IMR-90 (cell line): ENCODE measurements around the gene CCNK. TPM values are rescaled to one million over a fixed set of nuclear protein-coding genes. Genes with fewer than 3 reads are reported as not detected.
A peak's percentile ranks its signal among the peaks of the same experiment; 100 is the strongest.

ENCODE experiments used
- ATAC-seq: fragments of 200-7000 bp; cut with Tn5 transposase; 2 replicates; pipeline ENCODE4 v1.9.1; 2020; ENCODE audit warnings: low read depth, mild to moderate bottlenecking, moderate library complexity
- BruUV-seq: library from RNA; stranded (reverse); fragments of 400-500 nt; replicated peaks from 2 replicates; lab custom pipeline; 2021; lab: Mats Ljungman, UMichigan
- CTCF ChIA-PET: fragments of 300-600 bp; formaldehyde crosslinking; extraction: SDS; loops from one replicate; lab custom pipeline; 2021; ENCODE audit warnings: antibody characterized with exemption; lab: Yijun Ruan, JAX
- POLR2A ChIA-PET: fragments of 300-600 bp; sonication (Branson Sonifier 250); formaldehyde crosslinking; loops from one replicate; lab custom pipeline; 2022; ENCODE audit warnings: antibody characterized with exemption; ENCODE audit not compliant: unreplicated experiment; lab: Charles Lee
- DNase-seq: peaks from one replicate; pipeline ENCODE4 v3.0.0; 2013
- H2AFZ ChIP-seq: replicated peaks from 2 replicates; pipeline ENCODE3; 2013; ENCODE audit warnings: low read length, mild to moderate bottlenecking; ENCODE audit not compliant: poor library complexity
- H2AK5ac ChIP-seq: 2 replicates; pipeline ENCODE4 v1.6.1; 2013; ENCODE audit warnings: low read depth, low read length, inconsistent platforms
- H2AK9ac ChIP-seq: replicated peaks from 2 replicates; pipeline ENCODE3; 2013; ENCODE audit warnings: mild to moderate bottlenecking, low read depth, low read length, moderate library complexity; ENCODE audit not compliant: poor library complexity
- H2BK120ac ChIP-seq: 2 replicates; pipeline ENCODE4 v1.6.1; 2013; ENCODE audit warnings: low read depth, low read length, inconsistent platforms
- H2BK15ac ChIP-seq: 3 replicates; pipeline ENCODE4 v1.6.1; 2013; ENCODE audit warnings: low read depth, low read length, inconsistent platforms
- H2BK20ac ChIP-seq: 2 replicates; pipeline ENCODE4 v1.6.1; 2013; ENCODE audit warnings: low read depth, mild to moderate bottlenecking, inconsistent platforms, low read length, moderate library complexity
- H2BK5ac ChIP-seq: 2 replicates; pipeline ENCODE4 v1.6.1; 2013; ENCODE audit warnings: mild to moderate bottlenecking, low read depth, low read length, inconsistent platforms; ENCODE audit not compliant: poor library complexity, severe bottlenecking
- H3K14ac ChIP-seq: replicated peaks from 2 replicates; pipeline ENCODE4 v1.6.1; 2013; ENCODE audit warnings: low read depth, low read length, inconsistent platforms
- H3K18ac ChIP-seq: 2 replicates; pipeline ENCODE4 v1.6.1; 2013; ENCODE audit warnings: low read depth, low read length, control low read depth
- H3K23ac ChIP-seq: 2 replicates; pipeline ENCODE4 v1.6.1; 2013; ENCODE audit warnings: low read depth, low read length, inconsistent platforms
- H3K27ac ChIP-seq: 2 replicates; pipeline ENCODE4 v1.5.1; 2013; ENCODE audit warnings: mild to moderate bottlenecking, control low read depth, low read length; ENCODE audit not compliant: insufficient read depth
- H3K27me3 ChIP-seq: 2 replicates; pipeline ENCODE4 v1.6.1; 2013; ENCODE audit warnings: low read length; ENCODE audit not compliant: control insufficient read depth, insufficient read depth
- H3K36me3 ChIP-seq: 2 replicates; pipeline ENCODE4 v1.6.1; 2013; ENCODE audit warnings: low read length, mixed read lengths; ENCODE audit not compliant: control insufficient read depth, insufficient read depth
- H3K4ac ChIP-seq: 2 replicates; pipeline ENCODE4 v1.6.1; 2013; ENCODE audit warnings: low read depth, low read length, inconsistent platforms
- H3K4me1 ChIP-seq: 2 replicates; pipeline ENCODE4 v1.6.1; 2013; ENCODE audit warnings: low read length, mixed read lengths; ENCODE audit not compliant: control insufficient read depth, insufficient read depth
- H3K4me2 ChIP-seq: 2 replicates; pipeline ENCODE4 v1.6.1; 2013; ENCODE audit warnings: low read depth, mild to moderate bottlenecking, control low read depth, low read length, moderate library complexity
- H3K4me3 ChIP-seq: 2 replicates; pipeline ENCODE4 v1.5.1; 2013; ENCODE audit warnings: low read depth, mild to moderate bottlenecking, control low read depth, low read length, moderate library complexity; ENCODE audit not compliant: insufficient read depth
- H3K56ac ChIP-seq: 2 replicates; pipeline ENCODE4 v1.6.1; 2013; ENCODE audit warnings: low read length, inconsistent platforms; ENCODE audit not compliant: insufficient read depth; ENCODE audit errors: extremely low read depth
- H3K79me1 ChIP-seq, 2 experiments: 2 replicates each; pipeline ENCODE4 v1.6.1; 2013; ENCODE audit warnings: low read length in 2 of 2, inconsistent platforms in 1 of 2, low read depth in 1 of 2
- H3K9ac ChIP-seq: 2 replicates; pipeline ENCODE4 v1.6.1; 2013; ENCODE audit warnings: low read depth, low read length, control low read depth
- H3K9me1 ChIP-seq: 2 replicates; pipeline ENCODE4 v1.6.1; 2013; ENCODE audit warnings: low read length, inconsistent platforms; ENCODE audit not compliant: insufficient read depth
- H3K9me3 ChIP-seq: 2 replicates; pipeline ENCODE4 v1.6.1; 2013; ENCODE audit warnings: low read length; ENCODE audit not compliant: control insufficient read depth, insufficient read depth
- H4K20me1 ChIP-seq: 2 replicates; pipeline ENCODE4 v1.6.1; 2013; ENCODE audit warnings: low read length, inconsistent platforms; ENCODE audit not compliant: insufficient read depth
- H4K5ac ChIP-seq: 2 replicates; pipeline ENCODE4 v1.6.1; 2013; ENCODE audit warnings: mild to moderate bottlenecking, low read depth, low read length, control low read depth
- H4K8ac ChIP-seq, 2 experiments: 2 replicates each; pipeline ENCODE4 v1.6.1; 2013; ENCODE audit warnings: low read depth in 2 of 2, low read length in 2 of 2, control low read depth in 1 of 2, inconsistent platforms in 1 of 2
- H4K91ac ChIP-seq: 2 replicates; pipeline ENCODE4 v1.6.1; 2013; ENCODE audit warnings: low read depth, low read length, inconsistent platforms; ENCODE audit not compliant: insufficient read depth
- POLR2A ChIP-seq: IDR thresholded peaks from 2 replicates; pipeline ENCODE4 v1.6.1; 2012; ENCODE audit warnings: mild to moderate bottlenecking, low read depth, low read length
- RCOR1 ChIP-seq: IDR thresholded peaks from 2 replicates; pipeline ENCODE4 v1.6.1; 2012; ENCODE audit warnings: mild to moderate bottlenecking, low read length, improper control_type of control experiment; ENCODE audit not compliant: insufficient replicate concordance
- SMC3 ChIP-seq: fragments of 150-350 bp; IDR thresholded peaks from 2 replicates; pipeline ENCODE4 v1.6.1; 2016; ENCODE audit warnings: low read depth, mild to moderate bottlenecking, antibody characterized with exemption, low read length, moderate library complexity
- WGBS, 2 experiments: methylation state at CpG; one replicate each; pipeline versions ENCODE4 v1.1.5 to v1.1.7; 2013; ENCODE audit warnings: missing lambda C conversion rate in 2 of 2; ENCODE audit not compliant: insufficient read length in 1 of 2; ENCODE audit errors: extremely low coverage in 2 of 2; 5-methylcytosine and 5-hydroxymethylcytosine counted together
- dilution Hi-C: fragments of 300-500 bp; cut with HindIII; formaldehyde crosslinking; loops from one replicate; pipeline ENCODE4 v1.14.3; 2018; ENCODE audit warnings: low sequenced_read_pairs; ENCODE audit not compliant: unreplicated experiment
- in situ Hi-C: fragments of 300-500 bp; cut with MboI; formaldehyde crosslinking; loops from 3 replicates; pipeline ENCODE4 v1.14.3; 2019; ENCODE audit warnings: low sequenced_read_pairs, inconsistent platforms, mixed read lengths
- intact Hi-C: fragments of 100-400 bp; cut with micrococcal nuclease; formaldehyde crosslinking; loops from 2 replicates; pipeline ENCODE4 v1.10.0; 2022
- polyA plus RNA-seq, 3 experiments: library from polyadenylated mRNA; depleted of rRNA; stranded (reverse); fragments of >200 nt; gene quantifications; 2 replicates each; pipeline ENCODE4 v1.2.3, GENCODE V29; 2012; ENCODE audit warnings: low replicate concordance in 1 of 3
- total RNA-seq: library from RNA; depleted of rRNA; stranded (reverse); fragments of >200 nt; gene quantifications from 2 replicates; pipeline ENCODE4 v1.2.3, GENCODE V29; 2012
- TF ChIP-seq, protein P1 (sequence below): conservative IDR thresholded peaks from 2 replicates; pipeline ENCODE4 v1.5.1; 2012; ENCODE audit warnings: mild to moderate bottlenecking, low read depth, low read length, improper control_type of control experiment

CCNK gene
- total and polyA plus RNA-seq, 2 of the 4 experiments (the other 2 are of a cell fraction), result 18.8 to 38.3 TPM

DNA sequence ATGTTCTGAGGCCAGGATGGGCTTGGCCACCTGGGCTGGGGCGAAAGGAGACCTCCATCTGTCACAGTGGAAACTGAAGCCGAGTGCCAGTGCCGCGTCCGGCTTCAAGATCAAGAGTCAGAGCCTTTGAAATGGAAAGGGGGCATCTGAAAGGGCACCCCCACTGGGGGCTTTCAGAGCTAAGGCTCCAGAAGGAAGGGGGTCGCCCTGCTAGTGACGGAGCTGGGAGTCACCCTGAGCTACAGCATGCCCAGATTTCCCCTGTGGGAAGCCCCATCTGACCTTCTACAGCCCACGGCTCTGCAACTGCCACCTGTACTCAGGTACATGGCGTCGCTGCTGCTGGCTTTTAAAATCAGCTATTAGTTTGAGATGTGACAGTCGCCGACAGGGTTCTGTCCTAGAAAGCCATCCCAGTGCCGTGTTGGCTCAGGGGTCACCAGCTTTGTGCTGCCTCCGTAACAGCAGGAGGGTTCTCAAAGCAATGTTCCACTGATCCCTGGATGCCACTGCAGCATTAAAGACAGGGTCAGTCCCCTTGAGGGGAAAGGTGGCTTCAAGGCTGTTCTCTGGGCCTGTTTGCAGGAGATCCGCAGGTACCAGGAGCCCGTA is 31.5 kb downstream of the CCNK start:
- dilution Hi-C loops (no loop called here), intact Hi-C loops (no loop called here), in situ Hi-C loops (loop anchor here (5.0 kb wide), 1 partner anchor 370 kb away; no protein-coding TSS in a partner anchor)
- no peak overlapping the region for H3K9ac ChIP-seq
- H3K9me3 ChIP-seq, result no peaks in the 10 kb centered on the region
- H3K14ac ChIP-seq, result no peak overlapping the region
- H3K23ac ChIP-seq, result no peak overlapping the region
- H4K91ac ChIP-seq, result no peak overlapping the region
- H4K20me1 ChIP-seq, result peaks cover 42% of the 10 kb centered on the region
- no peak overlapping the region for H2AFZ ChIP-seq
- ATAC-seq, result no peak
- H2BK5ac ChIP-seq, result no peak overlapping the region
- no peaks in the 10 kb centered on the region for H3K27me3 ChIP-seq
- H3K4me3 ChIP-seq, result no peak overlapping the region
- H3K4ac ChIP-seq, result no peak overlapping the region
- POLR2A ChIA-PET, result no interaction called here
- TF ChIP-seq POLR2A (no peak), RCOR1 (no peak), SMC3 (no peak)
- TF ChIP-seq, protein P1, sequence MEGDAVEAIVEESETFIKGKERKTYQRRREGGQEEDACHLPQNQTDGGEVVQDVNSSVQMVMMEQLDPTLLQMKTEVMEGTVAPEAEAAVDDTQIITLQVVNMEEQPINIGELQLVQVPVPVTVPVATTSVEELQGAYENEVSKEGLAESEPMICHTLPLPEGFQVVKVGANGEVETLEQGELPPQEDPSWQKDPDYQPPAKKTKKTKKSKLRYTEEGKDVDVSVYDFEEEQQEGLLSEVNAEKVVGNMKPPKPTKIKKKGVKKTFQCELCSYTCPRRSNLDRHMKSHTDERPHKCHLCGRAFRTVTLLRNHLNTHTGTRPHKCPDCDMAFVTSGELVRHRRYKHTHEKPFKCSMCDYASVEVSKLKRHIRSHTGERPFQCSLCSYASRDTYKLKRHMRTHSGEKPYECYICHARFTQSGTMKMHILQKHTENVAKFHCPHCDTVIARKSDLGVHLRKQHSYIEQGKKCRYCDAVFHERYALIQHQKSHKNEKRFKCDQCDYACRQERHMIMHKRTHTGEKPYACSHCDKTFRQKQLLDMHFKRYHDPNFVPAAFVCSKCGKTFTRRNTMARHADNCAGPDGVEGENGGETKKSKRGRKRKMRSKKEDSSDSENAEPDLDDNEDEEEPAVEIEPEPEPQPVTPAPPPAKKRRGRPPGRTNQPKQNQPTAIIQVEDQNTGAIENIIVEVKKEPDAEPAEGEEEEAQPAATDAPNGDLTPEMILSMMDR, result no peak
- BruUV-seq, result no TSS peak
- no peak for DNase-seq
- H3K9me1 ChIP-seq, result peaks cover 4% of the 10 kb centered on the region; the same call in 1 of the 2 replicates
- H4K5ac ChIP-seq, result no peak overlapping the region
- H3K36me3 ChIP-seq, result peaks cover 43% of the 10 kb centered on the region
- no peak overlapping the region for H3K56ac ChIP-seq
- WGBS, 2 experiments, result 91% methylated on average over 11 of the region's 16 CpGs; no CpG with 5 or more reads in 1 of the 2 experiments
- H3K27ac ChIP-seq, result peak overlapping the region; percentile 1; the same call in 1 of the 2 replicates
- no peak overlapping the region for H3K4me2 ChIP-seq
- H3K4me1 ChIP-seq, result peaks cover 15% of the 10 kb centered on the region
- peaks cover 9 to 56% of the 10 kb centered on the region in 2 experiments for H3K79me1 ChIP-seq
- no peak overlapping the region for H2BK120ac ChIP-seq
- H3K18ac ChIP-seq, result no peak overlapping the region
- H2BK15ac ChIP-seq, result no peak overlapping the region
- H2AK9ac ChIP-seq, result no peak overlapping the region
- no peak overlapping the region; the same call in 1 of the 2 replicates for H2AK5ac ChIP-seq
- H2BK20ac ChIP-seq, result no peak overlapping the region
- H4K8ac ChIP-seq, result no peak overlapping the region; a peak in 1 of 4 replicates
- CTCF ChIA-PET, result interaction anchor here (0.6 kb wide), 1 partner anchor 10 kb away, joined by 3 read pairs; no protein-coding TSS in a partner anchor
